Stimulated activated CD8-positive, alpha-beta memory T cell treated with anti-CD3 and anti-CD28 coated beads, Interleukin-7, amount 100 ng/mL, for 24 hours (primary cell): Measurements from ENCODE around the gene KDM8.

ENCODE experiments used
- DNase-seq: peaks from one replicate; pipeline ENCODE4 v3.0.0-alpha.2; 2020; ENCODE audit warnings: low read depth

The KDM8 gene

DNA sequence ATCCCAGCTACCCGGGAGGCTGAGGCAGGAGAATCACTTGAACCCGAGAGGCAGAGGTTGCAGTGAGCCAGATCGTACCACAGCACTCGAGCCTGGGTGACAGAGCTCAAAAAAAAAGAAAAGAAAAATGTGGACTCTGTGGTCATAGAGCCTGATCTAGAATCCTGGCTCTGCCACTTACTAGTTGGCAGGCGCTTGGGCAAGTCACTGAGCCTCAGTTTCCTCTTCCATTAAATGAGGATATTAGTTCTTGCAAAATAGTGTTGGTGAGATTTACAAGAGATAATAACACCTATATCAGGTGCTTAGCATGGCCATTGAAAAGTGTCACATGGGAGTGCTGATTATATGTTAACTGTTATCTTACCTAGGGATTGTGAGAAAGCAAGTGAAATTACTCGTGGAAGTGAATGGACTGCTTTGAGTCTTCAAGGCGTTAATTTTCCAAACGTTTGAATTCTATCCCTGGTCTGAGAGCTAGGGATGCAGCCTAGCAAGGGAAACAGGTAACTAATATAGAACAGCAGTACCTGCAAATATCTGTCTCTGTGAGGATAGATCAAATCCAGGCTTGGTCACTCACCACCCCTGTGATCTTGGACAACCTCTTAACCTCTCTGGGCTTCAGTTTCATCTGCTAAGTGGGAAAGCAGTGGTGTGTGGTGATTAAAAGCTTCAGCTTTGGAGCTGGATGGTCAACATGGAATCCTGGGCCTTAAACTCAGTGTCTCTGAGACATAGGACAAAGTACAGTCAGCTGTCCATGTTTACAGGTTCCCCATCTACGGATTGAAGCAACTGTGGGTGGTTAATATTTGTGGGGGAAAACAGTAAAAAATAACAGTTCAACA, 66.2 kb downstream of the KDM8 start:
- DNase-seq, result no peak

DNA sequence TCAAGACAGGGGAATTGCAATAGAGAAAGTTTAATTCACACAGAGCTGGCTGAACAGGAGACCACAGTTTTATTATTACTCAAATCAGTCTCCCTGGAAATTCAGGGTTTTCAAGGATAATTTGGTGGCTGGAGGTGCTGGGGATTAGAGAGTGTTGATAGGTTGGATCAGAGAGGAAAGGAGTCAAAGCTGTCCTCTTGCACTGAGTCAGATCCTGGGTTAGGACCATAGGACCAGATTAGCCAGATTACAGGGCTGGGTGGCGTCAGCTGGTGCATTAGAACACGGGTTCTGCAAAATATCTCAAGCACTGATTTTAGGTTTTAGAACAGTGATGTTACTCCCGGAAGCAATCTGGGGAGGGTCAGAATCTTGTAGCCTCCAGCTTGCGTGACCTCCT, 67.0 kb downstream of the KDM8 start:
- DNase-seq, result no peak
